Measurements from ENCODE around the gene RFX5. TPM values are rescaled to one million over a fixed set of nuclear protein-coding genes. Genes with fewer than 3 reads are reported as not detected.
"Not testable (repeated sequence)": the region's sequence is repeated elsewhere in the genome, so short reads cannot be mapped to it uniquely, and the experiment has no call there.

Gene RFX5
- total and polyA plus RNA-seq, 7 donors = 12.0 to 67.9 (median 46.6) TPM

GRCh38 chr1:151362308-151363155 is 15.5 kb upstream of the RFX5 start:
- WGBS, 2 donors = 94 to 97% methylated on average over 3 of the region's 3 CpGs
- Histone ChIP-seq H3K27ac (no peak overlapping the region), H3K36me3 (peaks cover 18 to 42% (median 31%) of the 10 kb centered on the region in 4 donors), H3K27me3 (no peaks in the 10 kb centered on the region), H3K4me3 (no peak overlapping the region), H3K9me3 (no peaks in the 10 kb centered on the region), H3K4me1 (no peaks in the 10 kb centered on the region)
- DNase-seq = peak; percentile 54
- TF ChIP-seq POLR2A (IDR thresholded peaks at IDR 0.05) = no peak
- no peak for TF ChIP-seq CTCF (IDR thresholded peaks at IDR 0.05)
- TF ChIP-seq EP300 (IDR thresholded peaks at IDR 0.05) = no peak
- TF ChIP-seq POLR2AphosphoS5 (IDR thresholded peaks at IDR 0.05) = no peak
- intact Hi-C loops (cut with DNase I) = no loop called here

GRCh38 chr1:151361883-151362282 is 14.8 kb upstream of the RFX5 start:
- no peak for TF ChIP-seq POLR2AphosphoS5 (IDR thresholded peaks at IDR 0.05)
- TF ChIP-seq CTCF (IDR thresholded peaks at IDR 0.05) = no peak
- TF ChIP-seq POLR2A (IDR thresholded peaks at IDR 0.05) = no peak
- TF ChIP-seq EP300 (IDR thresholded peaks at IDR 0.05) = no peak
- Histone ChIP-seq H3K9me3 (no peaks in the 10 kb centered on the region), H3K4me1 (no peaks in the 10 kb centered on the region), H3K27ac (no peak overlapping the region), H3K4me3 (no peak overlapping the region), H3K27me3 (no peaks in the 10 kb centered on the region), H3K36me3 (peaks cover 17 to 36% (median 29%) of the 10 kb centered on the region in 4 donors)
- no peak for DNase-seq
- intact Hi-C loops (cut with DNase I) = no loop called here

GRCh38 chr1:151356696-151357095 is 9.6 kb upstream of the RFX5 start:
- no peak for TF ChIP-seq CTCF (IDR thresholded peaks at IDR 0.05)
- TF ChIP-seq EP300 (IDR thresholded peaks at IDR 0.05) = no peak
- TF ChIP-seq POLR2AphosphoS5 (IDR thresholded peaks at IDR 0.05) = no peak
- TF ChIP-seq POLR2A (IDR thresholded peaks at IDR 0.05) = no peak
- H3K27ac ChIP-seq = no peak overlapping the region
- DNase-seq = no peak
- no peaks in the 10 kb centered on the region for H3K4me1 ChIP-seq
- H3K27me3 ChIP-seq = no peaks in the 10 kb centered on the region
- 57 to 69% methylated on average over 2 of the region's 2 CpGs for WGBS, 2 donors
- H3K36me3 ChIP-seq = no peaks in the 10 kb centered on the region
- no peaks in the 10 kb centered on the region for H3K9me3 ChIP-seq
- no peak overlapping the region for H3K4me3 ChIP-seq
- intact Hi-C loops (cut with DNase I) = no loop called here

GRCh38 chr1:151352021-151352718 is 5.1 kb upstream of the RFX5 start:
- H3K4me3 ChIP-seq = no peak overlapping the region
- DNase-seq = peak; percentile 34
- intact Hi-C loops (cut with DNase I) = no loop called here
- H3K27ac ChIP-seq = no peak overlapping the region
- no peaks in the 10 kb centered on the region for H3K27me3 ChIP-seq
- no peaks in the 10 kb centered on the region for H3K9me3 ChIP-seq
- H3K4me1 ChIP-seq = peaks cover 0 to 8% (median 0%) of the 10 kb centered on the region in 4 donors
- TF ChIP-seq POLR2A (IDR thresholded peaks at IDR 0.05) = no peak
- TF ChIP-seq CTCF (IDR thresholded peaks at IDR 0.05) = no peak
- TF ChIP-seq POLR2AphosphoS5 (IDR thresholded peaks at IDR 0.05) = no peak
- TF ChIP-seq EP300 (IDR thresholded peaks at IDR 0.05) = no peak
- no peaks in the 10 kb centered on the region for H3K36me3 ChIP-seq
- 91 to 95% methylated on average over 6 of the region's 6 CpGs for WGBS, 2 donors

- H3K9me3 ChIP-seq; intact Hi-C loops (cut with DNase I); H3K27ac ChIP-seq; H3K36me3 ChIP-seq; H3K4me3 ChIP-seq; H3K27me3 ChIP-seq; DNase-seq: not testable (repeated sequence)
- WGBS, 2 donors = 97% methylated on average over 9 of the region's 9 CpGs
- H3K4me1 ChIP-seq = peaks cover 0 to 18% (median 11%) of the 10 kb centered on the region in 4 donors
These were observed 3.3 kb upstream of the RFX5 start for GRCh38 chr1:151350323-151350722.

Data from sigmoid colon (tissue), 7 donors.